GM12878 (cell line): ENCODE data around the gene SPRYD3.

Experiments used
- CTCF ChIP-seq, 3 experiments: IDR thresholded peaks in 2 of 3; conservative IDR thresholded peaks in 1 of 3; 2 replicates each; pipeline ENCODE4 v1.5.1; 2011; ENCODE audit warnings: low read depth in 3 of 3, low read length in 3 of 3, mild to moderate bottlenecking in 3 of 3, control low read depth in 2 of 3, moderate library complexity in 2 of 3, inconsistent platforms in 1 of 3, mixed read lengths in 1 of 3; ENCODE audit not compliant: control insufficient read depth in 2 of 3, insufficient read depth in 1 of 3; ENCODE audit errors: extremely low read depth in 1 of 3
- EP300 ChIP-seq, 2 experiments: fragments of 150-350 bp in 1 of 2; IDR thresholded peaks; 2 replicates each; pipeline ENCODE4 v1.6.1; 2011 to 2012; ENCODE audit warnings: low read depth in 2 of 2, low read length in 2 of 2, borderline replicate concordance in 1 of 2, improper control_type of control experiment in 1 of 2, inconsistent platforms in 1 of 2; ENCODE audit not compliant: control insufficient read depth in 1 of 2
- JUND ChIP-seq: IDR thresholded peaks from 2 replicates; pipeline ENCODE4 v1.6.1; 2012; ENCODE audit warnings: low read depth, mild to moderate bottlenecking, low read length, improper control_type of control experiment, moderate library complexity
- MXI1 ChIP-seq: fragments of 150-350 bp; IDR thresholded peaks from 2 replicates; pipeline ENCODE4 v1.6.1; 2011; ENCODE audit warnings: low read depth, mild to moderate bottlenecking, inconsistent platforms, low read length, improper control_type of control experiment
- TCF12 ChIP-seq: IDR thresholded peaks from 2 replicates; pipeline ENCODE4 v1.6.1; 2011; ENCODE audit warnings: low read depth, mild to moderate bottlenecking, low read length
- ZBTB11 ChIP-seq: fragments of 450-650 bp; formaldehyde crosslinking; IDR thresholded peaks from 2 replicates; pipeline ENCODE4 v1.5.0; 2022; ENCODE audit warnings: mild to moderate bottlenecking, missing genetic modification characterization
- TF ChIP-seq, protein P1 (sequence below): IDR thresholded peaks from 2 replicates; pipeline ENCODE4 v1.6.1; 2012; ENCODE audit warnings: improper control_type of control experiment, low read depth, low read length; ENCODE audit not compliant: insufficient replicate concordance
- TF ChIP-seq, protein P2 (sequence below): IDR thresholded peaks from 2 replicates; pipeline ENCODE4 v1.6.1; 2011; ENCODE audit warnings: mild to moderate bottlenecking, low read depth, low read length, moderate library complexity; ENCODE audit not compliant: insufficient replicate concordance

GRCh38 chr12:53122961-53123468 is 43.8 kb upstream of the SPRYD3 start:
- TF ChIP-seq, protein P1, sequence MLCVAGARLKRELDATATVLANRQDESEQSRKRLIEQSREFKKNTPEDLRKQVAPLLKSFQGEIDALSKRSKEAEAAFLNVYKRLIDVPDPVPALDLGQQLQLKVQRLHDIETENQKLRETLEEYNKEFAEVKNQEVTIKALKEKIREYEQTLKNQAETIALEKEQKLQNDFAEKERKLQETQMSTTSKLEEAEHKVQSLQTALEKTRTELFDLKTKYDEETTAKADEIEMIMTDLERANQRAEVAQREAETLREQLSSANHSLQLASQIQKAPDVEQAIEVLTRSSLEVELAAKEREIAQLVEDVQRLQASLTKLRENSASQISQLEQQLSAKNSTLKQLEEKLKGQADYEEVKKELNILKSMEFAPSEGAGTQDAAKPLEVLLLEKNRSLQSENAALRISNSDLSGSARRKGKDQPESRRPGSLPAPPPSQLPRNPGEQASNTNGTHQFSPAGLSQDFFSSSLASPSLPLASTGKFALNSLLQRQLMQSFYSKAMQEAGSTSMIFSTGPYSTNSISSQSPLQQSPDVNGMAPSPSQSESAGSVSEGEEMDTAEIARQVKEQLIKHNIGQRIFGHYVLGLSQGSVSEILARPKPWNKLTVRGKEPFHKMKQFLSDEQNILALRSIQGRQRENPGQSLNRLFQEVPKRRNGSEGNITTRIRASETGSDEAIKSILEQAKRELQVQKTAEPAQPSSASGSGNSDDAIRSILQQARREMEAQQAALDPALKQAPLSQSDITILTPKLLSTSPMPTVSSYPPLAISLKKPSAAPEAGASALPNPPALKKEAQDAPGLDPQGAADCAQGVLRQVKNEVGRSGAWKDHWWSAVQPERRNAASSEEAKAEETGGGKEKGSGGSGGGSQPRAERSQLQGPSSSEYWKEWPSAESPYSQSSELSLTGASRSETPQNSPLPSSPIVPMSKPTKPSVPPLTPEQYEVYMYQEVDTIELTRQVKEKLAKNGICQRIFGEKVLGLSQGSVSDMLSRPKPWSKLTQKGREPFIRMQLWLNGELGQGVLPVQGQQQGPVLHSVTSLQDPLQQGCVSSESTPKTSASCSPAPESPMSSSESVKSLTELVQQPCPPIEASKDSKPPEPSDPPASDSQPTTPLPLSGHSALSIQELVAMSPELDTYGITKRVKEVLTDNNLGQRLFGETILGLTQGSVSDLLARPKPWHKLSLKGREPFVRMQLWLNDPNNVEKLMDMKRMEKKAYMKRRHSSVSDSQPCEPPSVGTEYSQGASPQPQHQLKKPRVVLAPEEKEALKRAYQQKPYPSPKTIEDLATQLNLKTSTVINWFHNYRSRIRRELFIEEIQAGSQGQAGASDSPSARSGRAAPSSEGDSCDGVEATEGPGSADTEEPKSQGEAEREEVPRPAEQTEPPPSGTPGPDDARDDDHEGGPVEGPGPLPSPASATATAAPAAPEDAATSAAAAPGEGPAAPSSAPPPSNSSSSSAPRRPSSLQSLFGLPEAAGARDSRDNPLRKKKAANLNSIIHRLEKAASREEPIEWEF, result no peak
- TF ChIP-seq CTCF (IDR thresholded peaks at IDR 0.05 in 2 of 3, conservative IDR thresholded peaks at IDR 0.05 in 1 of 3; ENCODE audit: control insufficient read depth in 2 of 3, extremely low read depth in 1 of 3, insufficient read depth in 1 of 3, low read depth in 3 of 3, low read length in 3 of 3) (no peak), EP300 (IDR thresholded peaks at IDR 0.05; ENCODE audit: borderline replicate concordance in 1 of 2, control insufficient read depth in 1 of 2, low read depth in 2 of 2, low read length in 2 of 2) (no peak), JUND (no peak), TCF12 (no peak), MXI1 (no peak), ZBTB11 (CRISPR knock-in tag) (no peak)
- TF ChIP-seq, protein P2, sequence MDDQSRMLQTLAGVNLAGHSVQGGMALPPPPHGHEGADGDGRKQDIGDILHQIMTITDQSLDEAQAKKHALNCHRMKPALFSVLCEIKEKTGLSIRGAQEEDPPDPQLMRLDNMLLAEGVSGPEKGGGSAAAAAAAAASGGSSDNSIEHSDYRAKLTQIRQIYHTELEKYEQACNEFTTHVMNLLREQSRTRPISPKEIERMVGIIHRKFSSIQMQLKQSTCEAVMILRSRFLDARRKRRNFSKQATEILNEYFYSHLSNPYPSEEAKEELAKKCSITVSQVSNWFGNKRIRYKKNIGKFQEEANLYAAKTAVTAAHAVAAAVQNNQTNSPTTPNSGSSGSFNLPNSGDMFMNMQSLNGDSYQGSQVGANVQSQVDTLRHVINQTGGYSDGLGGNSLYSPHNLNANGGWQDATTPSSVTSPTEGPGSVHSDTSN, result no peak
